Activated CD4-positive, alpha-beta T cell treated with anti-CD3 and anti-CD28 coated beads for 36 hours (primary cell): ENCODE measurements around the gene APOBEC4. TPM values are rescaled to one million over a fixed set of nuclear protein-coding genes. Genes with fewer than 3 reads are reported as not detected.

ENCODE experiments used
- ATAC-seq: fragments of 200-7000 bp; cut with Tn5 transposase; one replicate; pipeline ENCODE4 v1.10.0; 2021; ENCODE audit warnings: mild to moderate bottlenecking, moderate library complexity
- CTCF ChIA-PET: fragments of 350-600 bp; sonication (Branson Sonifier 250); formaldehyde crosslinking; loops from one replicate; lab custom pipeline; 2021; ENCODE audit warnings: antibody characterized with exemption; lab: Charles Lee
- POLR2A ChIA-PET: fragments of 350-600 bp; sonication (Branson Sonifier 250); formaldehyde crosslinking; loops from one replicate; lab custom pipeline; 2021; ENCODE audit warnings: antibody characterized with exemption, inconsistent platforms; lab: Charles Lee
- DNase-seq: peaks from one replicate; pipeline ENCODE4 v3.0.0-alpha.2; 2020
- H3K27ac Mint-ChIP-seq: one replicate; pipeline ENCODE4 v1.8.0; 2021; ENCODE audit warnings: mixed read lengths
- H3K27me3 Mint-ChIP-seq: one replicate; pipeline ENCODE4 v1.8.0; 2021; ENCODE audit warnings: mixed read lengths
- H3K36me3 Mint-ChIP-seq: one replicate; pipeline ENCODE4 v1.8.0; 2021; ENCODE audit warnings: low read depth, mixed read lengths
- H3K4me1 Mint-ChIP-seq: one replicate; pipeline ENCODE4 v1.8.0; 2021; ENCODE audit warnings: mixed read lengths
- H3K4me3 Mint-ChIP-seq: one replicate; pipeline ENCODE4 v1.8.0; 2021; ENCODE audit warnings: mild to moderate bottlenecking, moderate library complexity, mixed read lengths
- H3K9me3 Mint-ChIP-seq: one replicate; pipeline ENCODE4 v1.8.0; 2021; ENCODE audit warnings: low read depth, mixed read lengths
- intact Hi-C, 2 experiments: fragments of 100-400 bp; cut with DNase I in 1 of 2; cut with micrococcal nuclease in 1 of 2; formaldehyde crosslinking; loops; one replicate each; pipeline versions ENCODE4 v1.14.2 to v1.15.1; 2022 to 2024; cut with DNase I, micrococcal nuclease
- total RNA-seq, 2 experiments: library from RNA; stranded (reverse); gene quantifications; one replicate each; pipeline ENCODE4 v1.2.3, GENCODE V29; 2021

The APOBEC4 gene, protein sequence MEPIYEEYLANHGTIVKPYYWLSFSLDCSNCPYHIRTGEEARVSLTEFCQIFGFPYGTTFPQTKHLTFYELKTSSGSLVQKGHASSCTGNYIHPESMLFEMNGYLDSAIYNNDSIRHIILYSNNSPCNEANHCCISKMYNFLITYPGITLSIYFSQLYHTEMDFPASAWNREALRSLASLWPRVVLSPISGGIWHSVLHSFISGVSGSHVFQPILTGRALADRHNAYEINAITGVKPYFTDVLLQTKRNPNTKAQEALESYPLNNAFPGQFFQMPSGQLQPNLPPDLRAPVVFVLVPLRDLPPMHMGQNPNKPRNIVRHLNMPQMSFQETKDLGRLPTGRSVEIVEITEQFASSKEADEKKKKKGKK
- not detected for total RNA-seq

- intact Hi-C loops: loop anchor here (1.0 to 5.0 kb wide), 3 partner anchors 17 to 509 kb away; partner anchors contain the start of gene TSEN15 (in 2 of the 2)
- H3K27ac Mint-ChIP-seq: peak within 1 kb of the TSS; percentile 93
- peak; percentile 12 for DNase-seq
- H3K4me1 Mint-ChIP-seq: peaks cover 35% of the 10 kb centered on the region
- ATAC-seq: peak; percentile 56
- no peaks in the 10 kb centered on the region for H3K36me3 Mint-ChIP-seq
- H3K27me3 Mint-ChIP-seq: no peaks in the 10 kb centered on the region
- CTCF ChIA-PET: interaction anchor here (0.7 to 5.6 kb wide), 8 partner anchors 8 to 573 kb away, joined by 3 to 90 read pairs (median 18); no protein-coding TSS in a partner anchor
- POLR2A ChIA-PET: interaction anchor here (0.6 kb wide), 1 partner anchor 352 kb away, joined by 3 read pairs; no protein-coding TSS in a partner anchor
- no peaks in the 10 kb centered on the region for H3K9me3 Mint-ChIP-seq
- H3K4me3 Mint-ChIP-seq: peak within 1 kb of the TSS; percentile 9
Observed at GRCh38 chr1:183652547-183653461, at the start of gene APOBEC4. APOBEC4 (minus strand) TSS chr1:183653316; CDS start chr1:183648781, 4,535 bp downstream.

GRCh38 chr1:183702813-183703198, 49.7 kb upstream of the APOBEC4 start:
- ATAC-seq (no peak), DNase-seq (no peak)
- Mint-ChIP-seq H3K27ac (no peak overlapping the region), H3K4me3 (no peak overlapping the region), H3K4me1 (peaks cover 14% of the 10 kb centered on the region), H3K27me3 (no peaks in the 10 kb centered on the region), H3K36me3 (no peaks in the 10 kb centered on the region), H3K9me3 (no peaks in the 10 kb centered on the region)
- intact Hi-C loops: no loop called here
- ChIA-PET POLR2A (no interaction called here), CTCF (no interaction called here)

DNA sequence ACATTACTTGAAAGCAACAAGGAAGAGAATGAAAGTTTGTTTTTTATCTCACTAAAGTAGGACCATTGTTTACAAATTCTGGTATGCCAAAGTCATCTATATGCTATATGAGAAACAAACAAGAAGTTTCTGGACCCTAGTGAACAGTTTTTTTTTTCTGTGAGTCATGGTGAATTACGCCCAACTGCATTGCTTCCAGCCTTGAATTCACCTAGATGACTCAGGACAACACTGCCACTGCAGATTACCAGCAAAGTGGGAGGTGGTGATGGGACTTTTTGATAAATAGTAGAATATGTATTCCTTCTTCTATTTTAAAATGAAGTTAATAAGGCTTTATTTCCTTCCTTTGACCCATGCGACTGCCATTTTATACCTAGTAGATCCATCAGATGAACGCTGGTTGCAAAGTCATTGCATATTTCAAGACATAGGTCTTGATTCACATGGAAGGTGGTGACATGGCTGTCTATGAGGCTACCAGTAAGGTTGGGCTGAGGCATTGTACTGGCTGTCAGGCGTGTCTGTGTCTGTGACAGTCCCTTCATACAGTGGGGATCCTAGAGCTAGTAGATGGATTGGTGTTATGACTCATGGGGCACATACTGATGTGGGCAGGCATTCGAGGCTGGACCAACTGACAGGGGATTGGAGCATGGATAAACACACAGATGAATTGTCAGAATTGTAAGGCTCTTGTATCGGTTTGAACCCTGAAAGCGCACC, 49.1 kb upstream of the APOBEC4 start:
- H3K27ac Mint-ChIP-seq: no peak overlapping the region
- DNase-seq (peak; percentile 27), ATAC-seq (peak; percentile 83)
- H3K36me3 Mint-ChIP-seq: no peaks in the 10 kb centered on the region
- CTCF ChIA-PET: no interaction called here
- intact Hi-C loops: no loop called here
- no peaks in the 10 kb centered on the region for H3K9me3 Mint-ChIP-seq
- H3K4me3 Mint-ChIP-seq: no peak overlapping the region
- H3K27me3 Mint-ChIP-seq: no peaks in the 10 kb centered on the region
- peaks cover 15% of the 10 kb centered on the region for H3K4me1 Mint-ChIP-seq
- POLR2A ChIA-PET: no interaction called here

- ChIA-PET CTCF (interaction anchor here (0.6 to 2.9 kb wide), 4 partner anchors 14 to 212 kb away, joined by 3 to 15 read pairs (median 3); no protein-coding TSS in a partner anchor), POLR2A (no interaction called here)
- no peak overlapping the region for H3K4me3 Mint-ChIP-seq
- no peaks in the 10 kb centered on the region for H3K27me3 Mint-ChIP-seq
- H3K4me1 Mint-ChIP-seq: peaks cover 15% of the 10 kb centered on the region
- ATAC-seq: no peak
- H3K36me3 Mint-ChIP-seq: no peaks in the 10 kb centered on the region
- DNase-seq: no peak
- H3K9me3 Mint-ChIP-seq: no peaks in the 10 kb centered on the region
- no peak overlapping the region for H3K27ac Mint-ChIP-seq
- intact Hi-C loops: no loop called here
Observed at GRCh38 chr1:183699616-183700160, 46.6 kb upstream of the APOBEC4 start.

- Mint-ChIP-seq H3K4me1 (peaks cover 15% of the 10 kb centered on the region), H3K36me3 (no peaks in the 10 kb centered on the region), H3K27ac (no peak overlapping the region), H3K4me3 (no peak overlapping the region), H3K9me3 (no peaks in the 10 kb centered on the region), H3K27me3 (no peaks in the 10 kb centered on the region)
- intact Hi-C loops: no loop called here
- DNase-seq (peak; percentile 16), ATAC-seq (peak; percentile 30)
- ChIA-PET CTCF (interaction anchor here (0.6 to 2.9 kb wide), 2 partner anchors 13 to 994 kb away, joined by 3 to 15 read pairs; no protein-coding TSS in a partner anchor), POLR2A (no interaction called here)
Observed at GRCh38 chr1:183697814-183698590, 44.9 kb upstream of the APOBEC4 start.

- H3K36me3 Mint-ChIP-seq: no peaks in the 10 kb centered on the region
- peaks cover 12% of the 10 kb centered on the region for H3K4me1 Mint-ChIP-seq
- no peak for DNase-seq
- no peak overlapping the region for H3K27ac Mint-ChIP-seq
- no peaks in the 10 kb centered on the region for H3K9me3 Mint-ChIP-seq
- ATAC-seq: no peak
- H3K27me3 Mint-ChIP-seq: no peaks in the 10 kb centered on the region
- ChIA-PET CTCF (no interaction called here), POLR2A (no interaction called here)
- H3K4me3 Mint-ChIP-seq: no peak overlapping the region
- intact Hi-C loops: no loop called here
Observed at GRCh38 chr1:183696981-183697380, 43.9 kb upstream of the APOBEC4 start.

GRCh38 chr1:183694755-183695154, 41.6 kb upstream of the APOBEC4 start:
- H3K27ac Mint-ChIP-seq: no peak overlapping the region
- no peaks in the 10 kb centered on the region for H3K36me3 Mint-ChIP-seq
- intact Hi-C loops: no loop called here
- H3K4me3 Mint-ChIP-seq: no peak overlapping the region
- peaks cover 2% of the 10 kb centered on the region for H3K27me3 Mint-ChIP-seq
- H3K4me1 Mint-ChIP-seq: peaks cover 16% of the 10 kb centered on the region
- no peaks in the 10 kb centered on the region for H3K9me3 Mint-ChIP-seq
- DNase-seq (no peak), ATAC-seq (no peak)
- CTCF ChIA-PET: interaction anchor here (0.9 to 3.2 kb wide), 4 partner anchors 10 to 221 kb away, joined by 3 to 23 read pairs (median 5); no protein-coding TSS in a partner anchor
- POLR2A ChIA-PET: interaction anchor here (0.5 kb wide), 1 partner anchor 241 kb away, joined by 3 read pairs; no protein-coding TSS in a partner anchor

DNA sequence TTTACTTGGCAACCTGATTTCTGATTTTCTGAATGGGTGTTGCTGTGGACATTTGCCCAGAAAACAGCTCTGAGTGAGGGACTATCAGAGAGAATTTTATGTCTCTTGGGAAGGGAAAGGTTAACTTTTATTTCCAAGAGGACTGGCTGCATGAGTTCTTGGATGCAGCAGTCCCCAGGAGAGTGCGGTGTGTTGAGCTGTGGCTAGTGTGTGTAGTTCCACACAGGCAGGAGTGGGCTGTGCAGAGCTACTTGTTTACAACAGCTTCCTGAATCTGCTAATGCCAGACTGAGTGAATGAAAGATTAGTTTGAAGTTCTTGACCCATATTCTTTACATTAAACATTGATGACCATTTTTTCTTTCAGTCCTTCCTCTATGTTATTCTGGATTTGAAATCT, 41.0 kb upstream of the APOBEC4 start:
- Mint-ChIP-seq H3K27me3 (peaks cover 2% of the 10 kb centered on the region), H3K36me3 (no peaks in the 10 kb centered on the region), H3K4me3 (no peak overlapping the region), H3K27ac (no peak overlapping the region), H3K4me1 (peaks cover 19% of the 10 kb centered on the region), H3K9me3 (no peaks in the 10 kb centered on the region)
- ATAC-seq (no peak), DNase-seq (no peak)
- intact Hi-C loops: no loop called here
- POLR2A ChIA-PET: interaction anchor here (0.5 kb wide), 1 partner anchor 241 kb away, joined by 3 read pairs; no protein-coding TSS in a partner anchor
- CTCF ChIA-PET: interaction anchor here (1.7 to 3.2 kb wide), 3 partner anchors 10 to 60 kb away, joined by 4 to 23 read pairs (median 6); no protein-coding TSS in a partner anchor

DNA sequence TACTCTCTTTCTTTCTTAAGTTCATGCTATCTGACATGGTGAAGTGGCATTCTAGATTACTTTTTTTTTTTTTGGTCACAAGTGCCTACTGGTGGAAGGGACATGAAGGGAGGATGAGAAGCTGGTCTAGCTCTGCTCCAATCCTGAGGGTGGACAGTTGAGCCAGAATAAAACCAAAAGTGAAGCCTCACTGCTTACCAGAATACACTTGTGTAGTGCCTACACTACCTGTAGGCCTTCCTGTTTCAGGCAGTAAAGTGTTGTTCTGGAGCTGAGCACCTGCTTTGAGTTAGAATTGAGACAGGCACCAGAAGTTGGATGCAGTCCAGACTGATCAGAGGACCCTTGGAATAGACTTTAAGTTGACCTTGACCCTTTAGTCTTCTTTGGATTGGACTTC, 40.4 kb upstream of the APOBEC4 start:
- H3K27ac Mint-ChIP-seq: no peak overlapping the region
- peaks cover 2% of the 10 kb centered on the region for H3K27me3 Mint-ChIP-seq
- CTCF ChIA-PET: interaction anchor here (0.5 to 3.2 kb wide), 3 partner anchors 9 to 1034 kb away, joined by 3 to 23 read pairs (median 6); no protein-coding TSS in a partner anchor
- no peaks in the 10 kb centered on the region for H3K36me3 Mint-ChIP-seq
- POLR2A ChIA-PET: no interaction called here
- no peak for DNase-seq
- no peak overlapping the region for H3K4me3 Mint-ChIP-seq
- intact Hi-C loops: no loop called here
- peaks cover 16% of the 10 kb centered on the region for H3K4me1 Mint-ChIP-seq
- no peaks in the 10 kb centered on the region for H3K9me3 Mint-ChIP-seq
- no peak for ATAC-seq

GRCh38 chr1:183689762-183690204, 36.7 kb upstream of the APOBEC4 start:
- Mint-ChIP-seq H3K4me3 (no peak overlapping the region), H3K9me3 (no peaks in the 10 kb centered on the region), H3K4me1 (peaks cover 7% of the 10 kb centered on the region), H3K27ac (no peak overlapping the region), H3K27me3 (peaks cover 2% of the 10 kb centered on the region), H3K36me3 (no peaks in the 10 kb centered on the region)
- POLR2A ChIA-PET: no interaction called here
- CTCF ChIA-PET: interaction anchor here (0.8 to 1.6 kb wide), 2 partner anchors 9 to 34 kb away, joined by 3 to 5 read pairs; no protein-coding TSS in a partner anchor
- ATAC-seq (peak; percentile 63), DNase-seq (peak; percentile 52)
- intact Hi-C loops: loop anchor here in 1 of 2 experiments (5.0 to 10.0 kb wide), 2 partner anchors 225 to 407 kb away; no protein-coding TSS in a partner anchor
